T-helper 1 cell treated with Interleukin-12 subunit alpha and Interleukin-12 subunit beta and Interleukin-4 antibody, amounts not matched to agents 30 μg/mL and 1 μg/mL, for 36 hours (primary cell): ENCODE measurements around the gene SATB2.

Experiments
- H3K27ac Mint-ChIP-seq: one replicate; pipeline ENCODE4 v1.8.0; 2021; ENCODE audit warnings: mild to moderate bottlenecking, mixed read lengths
- H3K27me3 Mint-ChIP-seq: one replicate; pipeline ENCODE4 v1.8.0; 2021; ENCODE audit warnings: low read depth, mixed read lengths
- H3K36me3 Mint-ChIP-seq: one replicate; pipeline ENCODE4 v1.8.0; 2021; ENCODE audit warnings: low read depth, mixed read lengths
- H3K4me1 Mint-ChIP-seq: one replicate; pipeline ENCODE4 v1.8.0; 2021; ENCODE audit warnings: low read depth, mixed read lengths
- H3K4me3 Mint-ChIP-seq: one replicate; pipeline ENCODE4 v1.8.0; 2021; ENCODE audit warnings: mild to moderate bottlenecking, moderate library complexity, mixed read lengths
- H3K9me3 Mint-ChIP-seq: one replicate; pipeline ENCODE4 v1.8.0; 2021; ENCODE audit warnings: mixed read lengths

Gene SATB2

GRCh38 chr2:199457147-199458008 is at the start of gene SATB2:
Gene SATB2, minus strand, starts transcription at chr2:199457939. Its CDS starts 1,902 bp downstream, at chr2:199456037.
- H3K4me1 Mint-ChIP-seq = peaks cover 12% of the 10 kb centered on the region
- H3K4me3 Mint-ChIP-seq = peak within 1 kb of the TSS; percentile 54
- H3K27ac Mint-ChIP-seq = peak within 1 kb of the TSS; percentile 41
- peaks cover 11% of the 10 kb centered on the region for H3K36me3 Mint-ChIP-seq
- H3K9me3 Mint-ChIP-seq = no peaks in the 10 kb centered on the region
- H3K27me3 Mint-ChIP-seq = peaks cover 75% of the 10 kb centered on the region

- Mint-ChIP-seq H3K4me1 (no peaks in the 10 kb centered on the region), H3K36me3 (no peaks in the 10 kb centered on the region), H3K27me3 (no peaks in the 10 kb centered on the region), H3K27ac (no peak overlapping the region), H3K9me3 (no peaks in the 10 kb centered on the region), H3K4me3 (no peak overlapping the region)
These were observed 48.1 kb upstream of the SATB2 start for GRCh38 chr2:199505755-199506403.

- Mint-ChIP-seq H3K27me3 (no peaks in the 10 kb centered on the region), H3K9me3 (no peaks in the 10 kb centered on the region), H3K4me1 (no peaks in the 10 kb centered on the region), H3K27ac (no peak overlapping the region), H3K36me3 (no peaks in the 10 kb centered on the region), H3K4me3 (no peak overlapping the region)
These were observed 45.4 kb upstream of the SATB2 start for GRCh38 chr2:199503148-199503547.

- Mint-ChIP-seq H3K36me3 (no peaks in the 10 kb centered on the region), H3K9me3 (no peaks in the 10 kb centered on the region), H3K4me1 (no peaks in the 10 kb centered on the region), H3K4me3 (no peak overlapping the region), H3K27me3 (no peaks in the 10 kb centered on the region), H3K27ac (no peak overlapping the region)
These were observed 41.3 kb upstream of the SATB2 start for GRCh38 chr2:199499005-199499404.

GRCh38 chr2:199495147-199495546 is 37.4 kb upstream of the SATB2 start:
- Mint-ChIP-seq H3K36me3 (no peaks in the 10 kb centered on the region), H3K27me3 (peaks cover 4% of the 10 kb centered on the region), H3K4me3 (no peak overlapping the region), H3K4me1 (no peaks in the 10 kb centered on the region), H3K27ac (no peak overlapping the region), H3K9me3 (no peaks in the 10 kb centered on the region)

GRCh38 chr2:199490049-199490448 is 32.3 kb upstream of the SATB2 start:
- Mint-ChIP-seq H3K9me3 (no peaks in the 10 kb centered on the region), H3K36me3 (no peaks in the 10 kb centered on the region), H3K4me1 (no peaks in the 10 kb centered on the region), H3K4me3 (no peak overlapping the region), H3K27ac (no peak overlapping the region), H3K27me3 (peaks cover 13% of the 10 kb centered on the region)

- Mint-ChIP-seq H3K4me3 (no peak overlapping the region), H3K36me3 (no peaks in the 10 kb centered on the region), H3K27me3 (peaks cover 13% of the 10 kb centered on the region), H3K27ac (no peak overlapping the region), H3K4me1 (no peaks in the 10 kb centered on the region), H3K9me3 (no peaks in the 10 kb centered on the region)
These were observed 31.1 kb upstream of the SATB2 start for GRCh38 chr2:199488772-199489400.

GRCh38 chr2:199485732-199486335 is 28.1 kb upstream of the SATB2 start:
- Mint-ChIP-seq H3K27ac (no peak overlapping the region), H3K4me1 (no peaks in the 10 kb centered on the region), H3K4me3 (no peak overlapping the region), H3K27me3 (peaks cover 13% of the 10 kb centered on the region), H3K9me3 (no peaks in the 10 kb centered on the region), H3K36me3 (no peaks in the 10 kb centered on the region)

- no peaks in the 10 kb centered on the region for H3K9me3 Mint-ChIP-seq
- H3K27me3 Mint-ChIP-seq = peaks cover 13% of the 10 kb centered on the region
- no peaks in the 10 kb centered on the region for H3K36me3 Mint-ChIP-seq
- no peak overlapping the region for H3K4me3 Mint-ChIP-seq
- no peaks in the 10 kb centered on the region for H3K4me1 Mint-ChIP-seq
- no peak overlapping the region for H3K27ac Mint-ChIP-seq
These were observed 27.2 kb upstream of the SATB2 start for GRCh38 chr2:199484927-199485326.

GRCh38 chr2:199480966-199481365 is 23.2 kb upstream of the SATB2 start:
- Mint-ChIP-seq H3K36me3 (no peaks in the 10 kb centered on the region), H3K9me3 (no peaks in the 10 kb centered on the region), H3K4me1 (no peaks in the 10 kb centered on the region), H3K27ac (no peak overlapping the region), H3K27me3 (peaks cover 14% of the 10 kb centered on the region), H3K4me3 (no peak overlapping the region)

GRCh38 chr2:199477277-199477834 is 19.6 kb upstream of the SATB2 start:
- Mint-ChIP-seq H3K27me3 (peaks cover 36% of the 10 kb centered on the region), H3K4me3 (no peak overlapping the region), H3K4me1 (no peaks in the 10 kb centered on the region), H3K27ac (no peak overlapping the region), H3K36me3 (no peaks in the 10 kb centered on the region), H3K9me3 (no peaks in the 10 kb centered on the region)

- H3K27ac Mint-ChIP-seq = no peak overlapping the region
- H3K27me3 Mint-ChIP-seq = peaks cover 82% of the 10 kb centered on the region
- H3K4me1 Mint-ChIP-seq = no peaks in the 10 kb centered on the region
- H3K36me3 Mint-ChIP-seq = peaks cover 1% of the 10 kb centered on the region
- H3K9me3 Mint-ChIP-seq = no peaks in the 10 kb centered on the region
- no peak overlapping the region for H3K4me3 Mint-ChIP-seq
These were observed 13.8 kb upstream of the SATB2 start for GRCh38 chr2:199471443-199472057.

- no peak overlapping the region for H3K4me3 Mint-ChIP-seq
- H3K36me3 Mint-ChIP-seq = peaks cover 1% of the 10 kb centered on the region
- H3K27me3 Mint-ChIP-seq = peaks cover 82% of the 10 kb centered on the region
- no peaks in the 10 kb centered on the region for H3K4me1 Mint-ChIP-seq
- H3K9me3 Mint-ChIP-seq = no peaks in the 10 kb centered on the region
- H3K27ac Mint-ChIP-seq = no peak overlapping the region
These were observed 13.1 kb upstream of the SATB2 start for GRCh38 chr2:199470672-199471442.
